H9 (cell line): Measurements from ENCODE around the gene EDN3. TPM values are rescaled to one million over a fixed set of nuclear protein-coding genes. Genes with fewer than 3 reads are reported as not detected.

Source experiments
- DNase-seq: peaks from one replicate; pipeline ENCODE4 v3.0.0-alpha.2; 2017
- H2AFZ ChIP-seq: one replicate; pipeline ENCODE4 v1.6.1; 2013; ENCODE audit warnings: mild to moderate bottlenecking, low read length, control low read depth, moderate library complexity
- H2AK5ac ChIP-seq: 2 replicates; pipeline ENCODE4 v1.6.1; 2013; ENCODE audit warnings: low read length, control low read depth, mixed read lengths; ENCODE audit not compliant: insufficient read length
- H2BK120ac ChIP-seq: one replicate; pipeline ENCODE4 v1.6.1; 2013; ENCODE audit warnings: low read depth, mild to moderate bottlenecking, low read length, control low read depth, inconsistent platforms; ENCODE audit not compliant: poor library complexity, severe bottlenecking
- H2BK12ac ChIP-seq: 2 replicates; pipeline ENCODE4 v1.6.1; 2013; ENCODE audit warnings: low read length, control low read depth, mixed read lengths, low read depth; ENCODE audit not compliant: insufficient read length
- H2BK15ac ChIP-seq: 2 replicates; pipeline ENCODE4 v1.6.1; 2013; ENCODE audit warnings: low read depth, low read length, control low read depth
- H2BK20ac ChIP-seq: one replicate; pipeline ENCODE4 v1.6.1; 2013; ENCODE audit warnings: low read depth, mild to moderate bottlenecking, low read length, control low read depth, inconsistent platforms; ENCODE audit not compliant: poor library complexity, severe bottlenecking
- H2BK5ac ChIP-seq: 2 replicates; pipeline ENCODE4 v1.6.1; 2013; ENCODE audit warnings: low read length, control low read depth, mixed read lengths; ENCODE audit not compliant: insufficient read length
- H3K14ac ChIP-seq: 2 replicates; pipeline ENCODE4 v1.6.1; 2013; ENCODE audit warnings: low read length, control low read depth; ENCODE audit not compliant: insufficient read depth
- H3K18ac ChIP-seq: 2 replicates; pipeline ENCODE4 v1.6.1; 2013; ENCODE audit warnings: low read depth, mild to moderate bottlenecking, mixed read lengths, low read length, control low read depth; ENCODE audit not compliant: insufficient read length
- H3K23ac ChIP-seq: 2 replicates; pipeline ENCODE4 v1.6.1; 2013; ENCODE audit warnings: low read length, control low read depth, mixed read lengths, low read depth; ENCODE audit not compliant: insufficient read length
- H3K23me2 ChIP-seq: 2 replicates; pipeline ENCODE4 v1.6.1; 2013; ENCODE audit warnings: low read depth, mild to moderate bottlenecking, mixed read lengths, low read length, control low read depth; ENCODE audit not compliant: insufficient read length, poor library complexity, severe bottlenecking
- H3K27ac ChIP-seq: 2 replicates; pipeline ENCODE4 v1.5.1; 2013; ENCODE audit warnings: low read length, control low read depth, mixed read lengths, low read depth; ENCODE audit not compliant: insufficient read length
- H3K27me3 ChIP-seq: 2 replicates; pipeline ENCODE4 v1.6.1; 2013; ENCODE audit warnings: low read length, control low read depth, inconsistent platforms; ENCODE audit not compliant: insufficient read depth
- H3K4ac ChIP-seq: 2 replicates; pipeline ENCODE4 v1.6.1; 2013; ENCODE audit warnings: low read depth, mild to moderate bottlenecking, control low read depth, inconsistent platforms, low read length, moderate library complexity
- H3K4me1 ChIP-seq: 2 replicates; pipeline ENCODE4 v1.6.1; 2013; ENCODE audit warnings: low read length, control low read depth, inconsistent platforms; ENCODE audit not compliant: insufficient read depth
- H3K4me2 ChIP-seq: 2 replicates; pipeline ENCODE4 v1.6.1; 2013; ENCODE audit warnings: low read length, control low read depth, mixed read lengths; ENCODE audit not compliant: insufficient read length, insufficient read depth
- H3K56ac ChIP-seq: 2 replicates; pipeline ENCODE4 v1.6.1; 2013; ENCODE audit warnings: low read depth, mild to moderate bottlenecking, mixed read lengths, low read length, control low read depth; ENCODE audit not compliant: insufficient read length
- H3K79me1 ChIP-seq: 2 replicates; pipeline ENCODE4 v1.6.1; 2013; ENCODE audit warnings: low read depth, mild to moderate bottlenecking, moderate library complexity, low read length, control low read depth, inconsistent platforms; ENCODE audit not compliant: insufficient read depth, poor library complexity, severe bottlenecking
- H3K79me2 ChIP-seq: 2 replicates; pipeline ENCODE4 v1.6.1; 2013; ENCODE audit warnings: low read length, control low read depth, inconsistent platforms; ENCODE audit not compliant: insufficient read depth
- H3K9ac ChIP-seq: 2 replicates; pipeline ENCODE4 v1.6.1; 2013; ENCODE audit warnings: low read length, control low read depth, mixed read lengths; ENCODE audit not compliant: insufficient read length; ENCODE audit errors: extremely low read depth
- H3K9me3 ChIP-seq: one replicate; pipeline ENCODE4 v1.6.1; 2013; ENCODE audit warnings: low read depth, low read length, inconsistent platforms; ENCODE audit not compliant: control insufficient read depth
- H3T11ph ChIP-seq: one replicate; pipeline ENCODE4 v1.6.1; 2013; ENCODE audit warnings: mild to moderate bottlenecking, low read length, control low read depth, inconsistent platforms
- H4K20me1 ChIP-seq: one replicate; pipeline ENCODE4 v1.6.1; 2013; ENCODE audit not compliant: control insufficient read depth, insufficient read length, insufficient read depth
- H4K5ac ChIP-seq: 2 replicates; pipeline ENCODE4 v1.6.1; 2013; ENCODE audit warnings: low read depth, mild to moderate bottlenecking, mixed read lengths, low read length, control low read depth; ENCODE audit not compliant: insufficient read length
- H4K8ac ChIP-seq: replicated peaks from 2 replicates; pipeline ENCODE4 v1.6.1; 2013; ENCODE audit warnings: low read length, control low read depth, mixed read lengths, low read depth; ENCODE audit not compliant: insufficient read length
- H4K91ac ChIP-seq: 2 replicates; pipeline ENCODE4 v1.6.1; 2013; ENCODE audit warnings: low read depth, mild to moderate bottlenecking, moderate library complexity, mixed read lengths, low read length, control low read depth; ENCODE audit not compliant: insufficient read length
- H3K27ac Mint-ChIP-seq, 3 experiments: 2 replicates in 2 of 3; 3 replicates in 1 of 3; pipeline ENCODE4 v1.8.0; 2020 to 2021; ENCODE audit warnings: mixed read lengths in 3 of 3, mild to moderate bottlenecking in 1 of 3, moderate library complexity in 1 of 3
- H3K27me3 Mint-ChIP-seq: 2 replicates; pipeline ENCODE4 v1.8.0; 2021; ENCODE audit warnings: low read depth, mild to moderate bottlenecking, moderate library complexity, mixed read lengths
- H3K36me3 Mint-ChIP-seq, 3 experiments: 2 replicates in 2 of 3; 3 replicates in 1 of 3; pipeline ENCODE4 v1.8.0; 2020 to 2021; ENCODE audit warnings: low read depth in 3 of 3, mixed read lengths in 3 of 3; ENCODE audit not compliant: insufficient read depth in 1 of 3
- H3K4me1 Mint-ChIP-seq, 2 experiments: 2 replicates each; pipeline ENCODE4 v1.8.0; 2020; ENCODE audit warnings: mixed read lengths in 2 of 2
- H3K4me3 Mint-ChIP-seq, 2 experiments: 2 replicates in 1 of 2; 3 replicates in 1 of 2; pipeline ENCODE4 v1.8.0; 2020 to 2021; ENCODE audit warnings: mild to moderate bottlenecking in 2 of 2, mixed read lengths in 2 of 2, moderate library complexity in 1 of 2
- H3K9me3 Mint-ChIP-seq, 2 experiments: 2 replicates in 1 of 2; 3 replicates in 1 of 2; pipeline ENCODE4 v1.8.0; 2020; ENCODE audit warnings: mild to moderate bottlenecking in 2 of 2, mixed read lengths in 2 of 2, moderate library complexity in 1 of 2
- WGBS: extraction: QIAGEN DNeasy Blood & Tissue Kit; methylation state at CpG from one replicate; pipeline ENCODE4 v1.1.7; 2013; ENCODE audit warnings: missing lambda C conversion rate, low lambda C conversion rate, mixed read lengths; ENCODE audit not compliant: insufficient read length; ENCODE audit errors: extremely low coverage; 5-methylcytosine and 5-hydroxymethylcytosine counted together
- total RNA-seq: library from RNA; stranded (reverse); gene quantifications from 2 replicates; pipeline ENCODE4 v1.2.1, GENCODE V29; 2021
- TF ChIP-seq, protein P1 (sequence below): fragments of 200-600 bp; sonication (generic); conservative IDR thresholded peaks from 3 replicates; pipeline ENCODE4 v1.8.0; 2021; ENCODE audit warnings: antibody characterized with exemption, mild to moderate bottlenecking

EDN3 gene
- total RNA-seq, 1 experiment from 2014 or later, result 0.20 TPM

DNA sequence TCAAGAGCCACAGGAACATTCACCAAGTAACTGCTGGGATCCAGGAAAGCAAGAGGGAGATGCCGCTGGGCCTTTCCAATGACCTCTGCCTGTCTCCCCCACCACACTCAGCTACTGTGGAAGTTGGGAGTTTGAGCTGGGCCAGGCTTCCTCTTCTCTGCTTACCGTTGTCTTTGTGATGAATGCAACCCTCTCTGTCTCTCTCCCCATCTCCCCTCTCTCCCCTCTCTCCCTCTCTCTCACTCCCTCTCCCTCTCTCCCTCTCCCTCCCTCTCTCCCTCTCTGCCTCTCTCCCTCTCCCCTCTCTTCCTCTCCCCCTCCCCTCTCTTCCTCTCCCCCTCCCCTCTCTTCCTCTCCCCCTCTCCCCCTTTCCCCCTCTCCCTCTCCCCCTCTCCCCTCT, 54.8 kb downstream of the EDN3 start:
- no peaks in the 10 kb centered on the region for H3K4me1 ChIP-seq
- no peak overlapping the region for H2BK5ac ChIP-seq
- H3K79me1 ChIP-seq, result no peaks in the 10 kb centered on the region
- no peak overlapping the region for H2BK15ac ChIP-seq
- no peak overlapping the region for H2BK120ac ChIP-seq
- no peak overlapping the region for H3T11ph ChIP-seq
- no peaks in the 10 kb centered on the region for H4K20me1 ChIP-seq
- H3K23ac ChIP-seq, result no peak overlapping the region
- H3K27me3 ChIP-seq, result no peaks in the 10 kb centered on the region; the same call in 1 of the 2 replicates
- H4K5ac ChIP-seq, result no peak overlapping the region
- no peak overlapping the region for H3K4me2 ChIP-seq
- DNase-seq, result no peak
- H3K9me3 ChIP-seq, result no peaks in the 10 kb centered on the region
- 0 out of 2 replicates have a peak overlapping the region, but pooled peaks have one; percentile 21 for H3K14ac ChIP-seq
- H3K27ac Mint-ChIP-seq, result no peak overlapping the region
- H3K4me1 Mint-ChIP-seq, result peaks cover 0 to 2% of the 10 kb centered on the region in 2 experiments; a peak in 2 of 4 replicates
- no peak overlapping the region for H3K18ac ChIP-seq
- no peaks in the 10 kb centered on the region for H3K79me2 ChIP-seq
- WGBS, result no CpG with 5 or more reads among the region's 2 CpGs
- no peak overlapping the region for H3K4me3 Mint-ChIP-seq
- TF ChIP-seq, protein P1, sequence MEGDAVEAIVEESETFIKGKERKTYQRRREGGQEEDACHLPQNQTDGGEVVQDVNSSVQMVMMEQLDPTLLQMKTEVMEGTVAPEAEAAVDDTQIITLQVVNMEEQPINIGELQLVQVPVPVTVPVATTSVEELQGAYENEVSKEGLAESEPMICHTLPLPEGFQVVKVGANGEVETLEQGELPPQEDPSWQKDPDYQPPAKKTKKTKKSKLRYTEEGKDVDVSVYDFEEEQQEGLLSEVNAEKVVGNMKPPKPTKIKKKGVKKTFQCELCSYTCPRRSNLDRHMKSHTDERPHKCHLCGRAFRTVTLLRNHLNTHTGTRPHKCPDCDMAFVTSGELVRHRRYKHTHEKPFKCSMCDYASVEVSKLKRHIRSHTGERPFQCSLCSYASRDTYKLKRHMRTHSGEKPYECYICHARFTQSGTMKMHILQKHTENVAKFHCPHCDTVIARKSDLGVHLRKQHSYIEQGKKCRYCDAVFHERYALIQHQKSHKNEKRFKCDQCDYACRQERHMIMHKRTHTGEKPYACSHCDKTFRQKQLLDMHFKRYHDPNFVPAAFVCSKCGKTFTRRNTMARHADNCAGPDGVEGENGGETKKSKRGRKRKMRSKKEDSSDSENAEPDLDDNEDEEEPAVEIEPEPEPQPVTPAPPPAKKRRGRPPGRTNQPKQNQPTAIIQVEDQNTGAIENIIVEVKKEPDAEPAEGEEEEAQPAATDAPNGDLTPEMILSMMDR, result no peak
- no peak overlapping the region for H2BK20ac ChIP-seq
- H2AK5ac ChIP-seq, result no peak overlapping the region
- no peaks in the 10 kb centered on the region for H3K36me3 Mint-ChIP-seq
- H3K56ac ChIP-seq, result no peak overlapping the region
- H3K23me2 ChIP-seq, result no peaks in the 10 kb centered on the region
- H4K91ac ChIP-seq, result no peak overlapping the region
- no peaks in the 10 kb centered on the region; a peak in 1 of 5 replicates for H3K9me3 Mint-ChIP-seq
- no peak overlapping the region for H3K9ac ChIP-seq
- H2BK12ac ChIP-seq, result no peak overlapping the region
- no peak overlapping the region for H3K4ac ChIP-seq
- peaks cover 16% of the 10 kb centered on the region for H3K27me3 Mint-ChIP-seq
- H4K8ac ChIP-seq, result no peak overlapping the region
- H2AFZ ChIP-seq, result no peak overlapping the region
- no peak overlapping the region for H3K27ac ChIP-seq
